H1 (cell line): ENCODE data around the gene CACNG6.

Experiments used
- CEBPB ChIP-seq: IDR thresholded peaks from 2 replicates; pipeline ENCODE4 v1.6.1; 2012; ENCODE audit warnings: low read depth, low read length
- CTCF ChIP-seq, 3 experiments: IDR thresholded peaks; 1 replicate in 2 of 3; 2 replicates in 1 of 3; pipeline versions ENCODE4 v1.5.1 to v1.6.1; 2011; ENCODE audit warnings: low read length in 3 of 3, mild to moderate bottlenecking in 3 of 3, inconsistent platforms in 2 of 3, low read depth in 1 of 3, moderate library complexity in 1 of 3; ENCODE audit not compliant: insufficient read depth in 1 of 3; ENCODE audit errors: control extremely low read depth in 1 of 3
- EP300 ChIP-seq, 2 experiments: IDR thresholded peaks; 1 replicate in 1 of 2; 2 replicates in 1 of 2; pipeline ENCODE4 v1.6.1; 2011 to 2012; ENCODE audit warnings: low read depth in 2 of 2, low read length in 2 of 2, mild to moderate bottlenecking in 2 of 2, borderline replicate concordance in 1 of 2, inconsistent platforms in 1 of 2, moderate library complexity in 1 of 2
- GABPA ChIP-seq: IDR thresholded peaks from 2 replicates; pipeline ENCODE4 v1.6.1; 2011; ENCODE audit warnings: mild to moderate bottlenecking, low read length, moderate library complexity, borderline replicate concordance; ENCODE audit not compliant: insufficient read depth
- GTF2F1 ChIP-seq: IDR thresholded peaks from 2 replicates; pipeline ENCODE4 v1.6.1; 2012; ENCODE audit warnings: low read depth, low read length, improper control_type of control experiment, borderline replicate concordance
- MAFK ChIP-seq: IDR thresholded peaks from 2 replicates; pipeline ENCODE4 v1.6.1; 2012; ENCODE audit warnings: low read depth, mild to moderate bottlenecking, improper control_type of control experiment, low read length
- POLR2AphosphoS5 ChIP-seq: IDR thresholded peaks from 2 replicates; pipeline ENCODE4 v1.6.1; 2011; ENCODE audit warnings: low read depth, low read length
- SIN3A ChIP-seq, 2 experiments: IDR thresholded peaks in 1 of 2; conservative IDR thresholded peaks in 1 of 2; 2 replicates each; pipeline ENCODE4 v1.6.1; 2011 to 2012; ENCODE audit warnings: low read length in 2 of 2, improper control_type of control experiment in 1 of 2, low read depth in 1 of 2, mild to moderate bottlenecking in 1 of 2
- TAF1 ChIP-seq: IDR thresholded peaks from 2 replicates; pipeline ENCODE4 v1.6.1; 2011; ENCODE audit warnings: mild to moderate bottlenecking, low read depth, low read length
- ZNF274 ChIP-seq: IDR thresholded peaks from 2 replicates; pipeline ENCODE4 v1.7.0; 2012; ENCODE audit warnings: low read length, borderline replicate concordance; ENCODE audit errors: extremely low read depth

GRCh38 chr19:53945441-53945840 is 46.0 kb upstream of the CACNG6 start:
- no peak for TF ChIP-seq MAFK
- TF ChIP-seq CTCF (IDR thresholded peaks at IDR 0.05; ENCODE audit: control extremely low read depth in 1 of 3, insufficient read depth in 1 of 3, low read depth in 1 of 3, low read length in 3 of 3): no peak
- TF ChIP-seq EP300 (IDR thresholded peaks at IDR 0.05; ENCODE audit: borderline replicate concordance in 1 of 2, low read depth in 2 of 2, low read length in 2 of 2): no peak
- 0 out of 2 replicates have a peak, but pooled peaks have one; percentile 23 for TF ChIP-seq CEBPB
- TF ChIP-seq GABPA: no peak
- TF ChIP-seq ZNF274: no peak
- no peak for TF ChIP-seq SIN3A (conservative IDR thresholded peaks at IDR 0.05 in 1 of 2, IDR thresholded peaks at IDR 0.05 in 1 of 2; ENCODE audit: low read depth in 1 of 2, low read length in 2 of 2)
- TF ChIP-seq POLR2AphosphoS5: no peak; the same call in 1 of the 2 replicates
- TF ChIP-seq TAF1: no peak
- no peak for TF ChIP-seq GTF2F1
